Endothelial cell of umbilical vein (primary cell): ENCODE results near the gene DCUN1D5.

Experiments
- CTCF ChIP-seq, 2 donors: IDR thresholded peaks; 1 replicate in 1 of 2; 2 replicates in 1 of 2; pipeline ENCODE4 v1.5.1; 2011; ENCODE audit warnings: low read length in 2 of 2, mild to moderate bottlenecking in 2 of 2, moderate library complexity in 2 of 2, control low read depth in 1 of 2, inconsistent platforms in 1 of 2, low read depth in 1 of 2; ENCODE audit not compliant: insufficient read depth in 1 of 2; ENCODE audit errors: extremely low read depth in 1 of 2
- EZH2 ChIP-seq: IDR thresholded peaks from 2 replicates; pipeline ENCODE4 v1.6.1; 2012; ENCODE audit warnings: borderline replicate concordance, low read depth, mild to moderate bottlenecking, moderate library complexity, low read length, inconsistent platforms; ENCODE audit not compliant: severe bottlenecking
- GATA2 ChIP-seq: IDR thresholded peaks from 2 replicates; pipeline ENCODE4 v1.7.0; 2011; ENCODE audit warnings: low read depth, mild to moderate bottlenecking, moderate library complexity, mixed read lengths, low read length; ENCODE audit not compliant: insufficient read length, insufficient read depth
- JUN ChIP-seq: IDR thresholded peaks from 2 replicates; pipeline ENCODE4 v1.6.1; 2011; ENCODE audit warnings: borderline replicate concordance, low read depth; ENCODE audit not compliant: insufficient read length, insufficient read depth
- MAX ChIP-seq: IDR thresholded peaks from 2 replicates; pipeline ENCODE4 v1.6.1; 2011; ENCODE audit not compliant: insufficient read depth, insufficient read length
- MYC ChIP-seq: IDR thresholded peaks from one replicate; pipeline ENCODE4 v1.6.1; 2011; ENCODE audit warnings: mild to moderate bottlenecking, low read depth, low read length
- POLR2A ChIP-seq: IDR thresholded peaks from 2 replicates; pipeline ENCODE4 v1.6.1; 2012; ENCODE audit warnings: low read depth, mild to moderate bottlenecking, control low read depth, low read length
- POLR2AphosphoS5 ChIP-seq: IDR thresholded peaks from 2 replicates; pipeline ENCODE4 v1.6.1; 2012; ENCODE audit warnings: low read depth, mild to moderate bottlenecking, control low read depth, low read length, moderate library complexity; ENCODE audit not compliant: insufficient read depth

GRCh38 chr11:103110391-103110790 is 18.4 kb upstream of the DCUN1D5 start:
- TF ChIP-seq POLR2AphosphoS5 (no peak), CTCF (IDR thresholded peaks at IDR 0.05; ENCODE audit: extremely low read depth in 1 of 2, insufficient read depth in 1 of 2, low read depth in 1 of 2, low read length in 2 of 2) (no peak), POLR2A (no peak), GATA2 (no peak), EZH2 (no peak), MYC (no peak), MAX (no peak), JUN (no peak)
